Colonic mucosa (tissue), 4 donors: ENCODE results near the gene ZFYVE21. TPM values are rescaled to one million over a fixed set of nuclear protein-coding genes. Genes with fewer than 3 reads are reported as not detected.
"Not testable (repeated sequence)": the region's sequence is repeated elsewhere in the genome, so short reads cannot be mapped to it uniquely, and the experiment has no call there.

Experiments used
- DNase-seq: peaks from one replicate; pipeline ENCODE4 v3.0.0-alpha.2; 2020
- H3K27ac ChIP-seq: fragments of 200-600 bp; one replicate; pipeline ENCODE4 v1.8.0; 2021
- H3K27me3 ChIP-seq: fragments of 200-600 bp; one replicate; pipeline ENCODE4 v1.8.0; 2021
- H3K36me3 ChIP-seq: fragments of 200-600 bp; one replicate; pipeline ENCODE4 v1.8.0; 2021
- H3K4me1 ChIP-seq: fragments of 200-600 bp; one replicate; pipeline ENCODE4 v1.8.0; 2021; ENCODE audit warnings: mild to moderate bottlenecking
- H3K4me3 ChIP-seq: fragments of 200-600 bp; one replicate; pipeline ENCODE4 v1.8.0; 2021
- H3K9ac ChIP-seq, 2 donors: one replicate each; pipeline ENCODE4 v1.7.0; 2013; ENCODE audit warnings: control low read depth in 2 of 2, low read depth in 2 of 2, low read length in 2 of 2
- H3K9me3 ChIP-seq: fragments of 200-600 bp; one replicate; pipeline ENCODE4 v1.8.0; 2021
- intact Hi-C: fragments of 100-400 bp; cut with DNase I; formaldehyde crosslinking; loops from one replicate; pipeline ENCODE4 v1.14.1; 2022
- total RNA-seq, 2 donors: library from RNA; stranded (reverse); fragmentation: NEBNext Ultra II Directional in 1 of 2; extraction: Animal tissue kit (Norgen Biotek cat#: 25700) in 1 of 2; gene quantifications; one replicate each; pipeline ENCODE4 v1.2.1, GENCODE V29; 2021
- TF ChIP-seq, protein P1 (sequence below): fragments of 200-600 bp; IDR thresholded peaks from one replicate; pipeline ENCODE4 v1.8.0; 2022; ENCODE audit warnings: antibody characterized with exemption, mild to moderate bottlenecking
- donor health status: healthy.
- donor health status: DM: no; HTN: no; CAD: no.
- donor health status: DM: no; HTN: no; CAD: no.

The ZFYVE21 gene
- total RNA-seq, 2 donors from 2014 or later: 49.3 to 68.9 TPM

DNA sequence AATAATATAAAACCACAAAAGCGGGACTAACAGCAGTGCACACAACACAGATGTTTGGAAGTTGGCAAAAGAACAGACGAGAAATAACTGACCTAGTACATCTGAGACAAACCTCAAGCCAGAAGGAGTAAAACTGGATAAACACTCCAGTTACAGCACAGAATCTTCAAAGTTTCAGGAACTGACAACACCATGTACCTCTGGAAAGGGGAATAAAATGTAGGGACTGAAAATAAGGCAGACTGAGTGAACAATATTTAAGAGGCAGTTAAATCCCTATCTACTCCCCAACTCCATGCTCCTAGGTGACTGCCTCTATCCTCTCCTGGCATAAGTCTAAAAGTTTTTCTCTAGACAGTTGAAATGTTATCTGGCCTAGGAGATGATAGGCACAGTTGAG, 57.9 kb downstream of the ZFYVE21 start:
- H3K36me3 ChIP-seq: no peaks in the 10 kb centered on the region
- TF ChIP-seq, protein P1, sequence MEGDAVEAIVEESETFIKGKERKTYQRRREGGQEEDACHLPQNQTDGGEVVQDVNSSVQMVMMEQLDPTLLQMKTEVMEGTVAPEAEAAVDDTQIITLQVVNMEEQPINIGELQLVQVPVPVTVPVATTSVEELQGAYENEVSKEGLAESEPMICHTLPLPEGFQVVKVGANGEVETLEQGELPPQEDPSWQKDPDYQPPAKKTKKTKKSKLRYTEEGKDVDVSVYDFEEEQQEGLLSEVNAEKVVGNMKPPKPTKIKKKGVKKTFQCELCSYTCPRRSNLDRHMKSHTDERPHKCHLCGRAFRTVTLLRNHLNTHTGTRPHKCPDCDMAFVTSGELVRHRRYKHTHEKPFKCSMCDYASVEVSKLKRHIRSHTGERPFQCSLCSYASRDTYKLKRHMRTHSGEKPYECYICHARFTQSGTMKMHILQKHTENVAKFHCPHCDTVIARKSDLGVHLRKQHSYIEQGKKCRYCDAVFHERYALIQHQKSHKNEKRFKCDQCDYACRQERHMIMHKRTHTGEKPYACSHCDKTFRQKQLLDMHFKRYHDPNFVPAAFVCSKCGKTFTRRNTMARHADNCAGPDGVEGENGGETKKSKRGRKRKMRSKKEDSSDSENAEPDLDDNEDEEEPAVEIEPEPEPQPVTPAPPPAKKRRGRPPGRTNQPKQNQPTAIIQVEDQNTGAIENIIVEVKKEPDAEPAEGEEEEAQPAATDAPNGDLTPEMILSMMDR: no peak
- intact Hi-C loops: no loop called here
- DNase-seq: no peak
- no peak overlapping the region for H3K27ac ChIP-seq
- no peaks in the 10 kb centered on the region for H3K9me3 ChIP-seq
- no peaks in the 10 kb centered on the region for H3K4me1 ChIP-seq
- H3K27me3 ChIP-seq: no peaks in the 10 kb centered on the region
- no peak overlapping the region for H3K9ac ChIP-seq
- H3K4me3 ChIP-seq: no peak overlapping the region

DNA sequence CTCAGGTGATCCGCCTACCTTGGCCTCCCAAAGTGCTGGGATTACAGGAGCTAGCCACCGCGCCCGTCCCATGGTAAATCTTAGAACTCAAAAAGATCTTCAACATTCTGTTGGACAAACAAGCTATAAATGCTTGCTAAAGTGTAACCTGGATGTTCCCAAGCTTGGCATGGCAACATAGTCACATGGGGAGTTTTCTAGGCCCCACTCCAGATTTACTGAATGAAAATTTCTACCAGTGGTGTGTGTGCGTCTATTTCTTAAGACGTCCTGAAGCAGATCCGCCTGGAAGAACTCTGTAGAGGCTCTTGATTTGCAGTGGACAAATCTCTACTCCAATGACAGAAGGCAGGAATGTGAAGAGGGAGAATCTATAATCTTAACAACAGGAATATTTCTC, 59.9 kb downstream of the ZFYVE21 start:
- H3K9ac ChIP-seq: no peak overlapping the region
- TF ChIP-seq, protein P1: no peak
- H3K27me3 ChIP-seq: no peaks in the 10 kb centered on the region
- no peak overlapping the region for H3K27ac ChIP-seq
- no peaks in the 10 kb centered on the region for H3K9me3 ChIP-seq
- no peaks in the 10 kb centered on the region for H3K36me3 ChIP-seq
- intact Hi-C loops: no loop called here
- DNase-seq: no peak
- H3K4me1 ChIP-seq: no peaks in the 10 kb centered on the region
- no peak overlapping the region for H3K4me3 ChIP-seq

DNA sequence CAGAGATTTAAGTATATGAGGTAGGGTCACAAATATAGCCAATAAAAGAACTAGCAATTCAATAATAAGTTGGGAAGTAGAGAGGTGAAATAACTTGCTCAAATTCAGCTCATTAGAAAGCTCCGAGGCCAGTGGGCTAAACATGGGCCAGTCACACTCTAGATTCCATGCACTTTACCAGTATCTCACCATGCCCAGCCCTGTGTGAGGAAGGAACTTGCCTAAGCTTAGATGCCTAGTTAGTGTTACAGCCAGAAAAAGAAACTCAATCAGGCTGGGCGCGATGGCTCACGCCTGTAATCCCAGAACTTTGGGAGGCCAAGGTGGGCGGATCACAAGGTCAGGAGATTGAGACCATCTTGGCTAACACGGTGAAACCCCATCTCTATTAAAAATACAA, 60.7 kb downstream of the ZFYVE21 start:
- H3K4me1 ChIP-seq, H3K9ac ChIP-seq, intact Hi-C loops, H3K36me3 ChIP-seq, DNase-seq, H3K9me3 ChIP-seq, H3K27me3 ChIP-seq, H3K4me3 ChIP-seq, H3K27ac ChIP-seq: not testable (repeated sequence)

DNA sequence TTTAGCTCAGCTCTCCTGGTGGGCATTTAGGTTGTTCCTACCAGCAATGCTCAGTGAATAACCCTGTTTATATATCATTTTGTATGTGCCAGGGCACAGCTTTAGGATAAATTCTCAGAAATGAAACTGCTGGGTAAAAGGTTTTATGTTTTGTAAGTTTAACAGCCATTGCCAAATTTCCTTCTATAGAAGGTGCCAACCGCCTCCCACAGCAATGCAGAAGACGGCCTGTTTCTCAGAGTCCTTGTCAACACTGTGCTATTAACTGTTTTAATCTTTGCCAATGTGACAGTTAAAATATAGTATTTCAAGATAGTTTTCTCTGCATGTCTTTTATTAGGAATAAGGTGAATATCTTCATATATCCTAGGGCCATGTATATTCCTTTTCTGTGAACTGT, 66.8 kb downstream of the ZFYVE21 start:
- intact Hi-C loops: no loop called here
- no peak for DNase-seq
- Histone ChIP-seq H3K27me3 (no peaks in the 10 kb centered on the region), H3K9ac (no peak overlapping the region), H3K9me3 (no peaks in the 10 kb centered on the region), H3K4me1 (no peaks in the 10 kb centered on the region), H3K4me3 (no peak overlapping the region), H3K27ac (no peak overlapping the region), H3K36me3 (no peaks in the 10 kb centered on the region)
- TF ChIP-seq, protein P1: no peak

Other genes with a start within 250 kb of the ZFYVE21 start
- gene CKB, start 193.0 kb upstream of the ZFYVE21 start, total RNA-seq: 1,000 to 10,000 TPM; 1,501 to 4,641 TPM
- 10 to 100 TPM in 1 of 2 donors, 1 to 10 TPM in 1; 10.0 to 17.8 TPM for gene TRMT61A, start 186.6 kb upstream of the ZFYVE21 start, total RNA-seq
- 10 to 100 TPM; 26.8 to 29.7 TPM for gene BAG5, start 153.2 kb upstream of the ZFYVE21 start, total RNA-seq
- 10 to 100 TPM; 37.1 to 41.5 TPM for gene COA8, start 152.8 kb upstream of the ZFYVE21 start, total RNA-seq
- gene KLC1, start 86.6 kb upstream of the ZFYVE21 start, total RNA-seq: 100 to 1,000 TPM in 1 of 2 donors, 10 to 100 TPM in 1; 78.1 to 112 TPM
- 10 to 100 TPM in 1 of 2 donors, 1 to 10 TPM in 1; 8.3 to 70.0 TPM for gene XRCC3, start 359 bp upstream of the ZFYVE21 start, total RNA-seq
- 10 to 100 TPM; 41.1 to 48.3 TPM for gene PPP1R13B, start 131.8 kb downstream of the ZFYVE21 start, total RNA-seq
- 1 to 10 TPM in 1 of 2 donors, under 1 TPM in 1; 0.44 to 1.1 TPM for gene TDRD9, start 212.6 kb downstream of the ZFYVE21 start, total RNA-seq
- not detected for gene RD3L, start 226.7 kb downstream of the ZFYVE21 start, total RNA-seq